A549 treated with Mapracorat at 1 μM for 4 hours (cell line): ENCODE data around the gene SMCO4. TPM values are rescaled to one million over a fixed set of nuclear protein-coding genes. Genes with fewer than 3 reads are reported as not detected.

Source experiments
- total RNA-seq: library from RNA; stranded (reverse); fragments of 200-300 nt; extraction: Qiagen RNA extraction; gene quantifications from 5 replicates; pipeline ENCODE4 v1.2.3, GENCODE V29; 2022

Gene SMCO4, protein sequence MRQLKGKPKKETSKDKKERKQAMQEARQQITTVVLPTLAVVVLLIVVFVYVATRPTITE
- total RNA-seq, result 18.8 to 26.7 TPM (median 23.3 TPM) in 5 replicates

DNA sequence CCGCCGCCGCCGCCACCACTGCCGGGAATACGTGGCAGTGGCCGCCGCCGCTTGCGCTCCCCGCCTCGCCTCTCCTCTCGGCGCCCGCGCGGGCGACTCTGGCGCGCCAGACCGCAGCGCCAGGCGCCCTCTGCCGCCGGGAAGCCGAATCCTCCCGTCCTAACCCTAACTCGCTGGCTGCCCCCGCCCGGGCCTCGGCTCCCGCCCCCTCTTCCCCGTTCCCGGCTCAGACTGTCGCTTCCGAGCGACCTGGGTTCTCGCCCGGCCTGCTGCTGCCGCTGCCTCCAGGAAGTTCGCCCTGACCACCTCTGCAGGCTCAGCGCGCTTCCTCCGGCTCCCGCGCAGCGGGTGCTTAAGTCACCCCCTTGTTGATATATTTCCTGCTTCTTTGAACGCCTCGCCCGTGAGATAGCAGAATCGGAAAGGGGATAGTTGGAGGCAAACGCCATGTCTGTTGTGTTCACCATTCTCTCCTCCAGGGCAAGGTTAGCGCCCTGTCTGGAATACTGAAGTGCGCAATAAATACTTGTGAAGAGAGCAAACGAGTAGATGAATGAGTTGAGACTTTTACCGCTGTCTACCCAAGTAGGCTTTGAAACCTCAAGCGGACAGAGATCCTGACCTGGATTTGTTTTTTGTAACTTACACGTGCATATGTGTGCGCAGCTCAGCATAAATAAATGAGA is at the start of gene SMCO4:
Gene SMCO4, minus strand, starts transcription at position 100 of the 686 bp plus-strand sequence. CDS start 64,202 bp downstream, outside the sequence.

Other genes starting within 250 kb of the SMCO4 start
- not detected in 5 replicates for gene DEUP1, start 212.6 kb downstream of the SMCO4 start, total RNA-seq
- gene CEP295, start 118.3 kb upstream of the SMCO4 start, total RNA-seq, result 5.2 to 6.8 TPM (median 6.6 TPM) in 5 replicates
- 87.2 to 104 TPM (median 90.4 TPM) in 5 replicates for gene TAF1D, start 198.1 kb upstream of the SMCO4 start, total RNA-seq
- gene C11orf54, start 198.3 kb upstream of the SMCO4 start, total RNA-seq, result 11.3 to 14.2 TPM (median 12.0 TPM) in 5 replicates
- gene MED17, start 240.9 kb upstream of the SMCO4 start, total RNA-seq, result 20.4 to 22.6 TPM (median 21.3 TPM) in 5 replicates